GM18861 (cell line): ENCODE measurements around the gene SND1.

ENCODE experiments used
- ATAC-seq: cut with Tn5 transposase; IDR thresholded peaks from one replicate; pipeline ENCODE4 v1.9.1; 2021; ENCODE audit not compliant: unreplicated experiment

The SND1 gene

DNA sequence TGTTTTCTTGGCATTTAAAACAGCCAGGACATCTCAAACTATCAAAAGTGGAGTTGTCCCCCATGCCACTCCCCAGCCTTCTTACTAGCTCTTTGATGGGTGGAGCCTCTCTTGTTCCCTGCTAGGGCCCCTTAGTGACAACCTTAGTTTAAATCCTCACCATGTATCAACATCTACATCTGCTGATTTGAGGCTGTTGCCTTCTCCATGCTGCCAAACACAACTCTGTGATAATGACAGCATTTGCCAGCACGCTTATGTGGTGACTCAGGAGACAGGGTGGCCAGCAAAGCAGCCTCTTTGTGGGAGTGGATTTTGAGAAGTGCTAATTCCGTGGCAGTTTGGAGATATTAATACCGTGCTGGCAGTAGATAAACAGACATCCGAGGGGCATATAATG, 233.8 kb downstream of the SND1 start:
- no peak for ATAC-seq

DNA sequence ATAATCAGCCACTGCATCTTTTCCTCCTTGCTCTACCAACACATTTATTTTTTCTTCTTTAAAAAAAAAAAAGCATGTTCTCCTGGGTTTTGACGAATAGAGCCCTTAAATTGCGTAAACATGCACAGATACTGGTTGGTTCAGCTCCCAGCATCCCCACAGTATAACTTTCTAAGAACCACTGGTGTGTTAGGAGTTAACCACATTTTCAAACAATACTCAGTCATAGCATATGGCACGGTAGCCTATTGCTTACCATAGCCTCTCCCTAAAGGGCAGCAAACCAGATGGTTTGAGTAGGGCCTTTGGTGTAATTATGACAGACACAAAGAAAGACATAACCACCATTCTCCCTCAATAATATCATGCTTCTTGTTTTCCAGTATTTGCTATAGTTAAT, 234.3 kb downstream of the SND1 start:
- ATAC-seq, result no peak

DNA sequence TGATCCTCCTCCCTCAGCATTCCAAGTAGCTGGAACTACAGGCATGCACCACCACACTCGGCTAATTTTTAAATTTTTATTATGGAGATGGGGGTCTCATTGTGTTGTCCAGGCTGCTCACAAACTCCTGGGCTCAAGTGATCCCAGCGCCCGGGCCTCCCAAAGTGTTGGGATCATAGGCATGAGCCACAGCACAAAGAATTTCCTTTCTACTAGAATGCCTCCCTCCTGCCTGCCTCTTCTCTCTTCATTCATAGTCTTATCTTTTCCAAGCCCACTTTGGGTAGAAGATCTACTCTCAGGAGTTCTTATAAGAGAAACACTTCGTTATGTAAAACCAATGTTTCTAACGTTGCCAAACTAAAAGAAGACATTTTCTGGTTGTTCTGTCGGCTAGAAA, 235.1 kb downstream of the SND1 start:
- no peak for ATAC-seq

DNA sequence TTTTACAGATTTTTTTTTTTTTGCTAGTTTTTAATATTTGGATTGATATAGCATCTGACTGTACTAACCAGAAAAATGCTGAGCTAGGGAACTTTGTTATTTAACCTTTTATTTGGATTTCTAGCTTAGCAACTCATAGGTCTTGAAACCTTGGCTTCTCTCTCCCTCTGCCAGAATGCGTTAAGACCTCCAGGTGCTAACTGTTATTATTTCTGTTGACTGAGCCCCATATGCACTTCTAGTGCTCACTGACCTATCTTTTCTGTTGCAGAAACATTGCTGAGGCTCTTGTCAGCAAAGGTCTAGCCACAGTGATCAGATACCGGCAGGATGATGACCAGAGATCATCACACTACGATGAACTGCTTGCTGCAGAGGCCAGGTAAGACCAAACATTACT, 235.6 kb downstream of the SND1 start:
- ATAC-seq, result no peak

DNA sequence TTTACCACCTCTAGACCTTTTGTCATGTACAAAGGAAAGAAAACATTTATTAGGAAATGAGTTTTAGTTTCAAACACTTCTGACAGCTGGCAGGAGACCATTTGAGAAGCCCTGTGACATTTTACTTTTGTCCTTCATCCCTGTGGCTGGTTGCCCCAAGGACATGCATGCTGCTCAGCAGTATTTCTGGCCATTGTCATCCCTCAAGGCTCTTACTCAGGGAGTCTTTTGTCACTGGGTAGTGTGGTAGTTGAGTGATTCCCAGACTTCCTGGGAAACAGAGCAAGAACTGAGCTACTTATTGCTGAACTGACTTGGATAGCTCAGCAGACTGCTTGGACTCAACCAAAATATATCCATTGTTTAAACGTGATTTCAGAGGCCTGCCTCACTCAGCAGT, 236.4 kb downstream of the SND1 start:
- ATAC-seq, result no peak

DNA sequence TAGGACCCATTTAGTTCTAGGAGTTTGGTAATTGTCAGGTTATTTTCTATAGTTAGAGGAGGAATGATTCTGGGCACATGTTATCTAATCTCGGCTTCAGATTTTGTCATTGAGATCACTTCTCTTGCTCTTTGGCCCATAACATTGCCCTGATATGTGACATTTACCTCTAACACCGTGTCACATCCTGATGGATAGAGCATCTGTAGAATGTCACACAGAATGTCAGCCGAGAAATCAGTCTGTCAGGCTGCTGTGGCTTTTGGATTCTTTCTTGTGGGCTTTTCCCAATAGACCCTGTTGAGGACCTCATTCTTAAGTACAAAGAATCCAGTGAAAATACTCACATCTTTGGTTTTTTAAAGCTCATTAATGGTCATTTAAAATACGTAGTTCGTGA, 236.8 kb downstream of the SND1 start:
- no peak for ATAC-seq

DNA sequence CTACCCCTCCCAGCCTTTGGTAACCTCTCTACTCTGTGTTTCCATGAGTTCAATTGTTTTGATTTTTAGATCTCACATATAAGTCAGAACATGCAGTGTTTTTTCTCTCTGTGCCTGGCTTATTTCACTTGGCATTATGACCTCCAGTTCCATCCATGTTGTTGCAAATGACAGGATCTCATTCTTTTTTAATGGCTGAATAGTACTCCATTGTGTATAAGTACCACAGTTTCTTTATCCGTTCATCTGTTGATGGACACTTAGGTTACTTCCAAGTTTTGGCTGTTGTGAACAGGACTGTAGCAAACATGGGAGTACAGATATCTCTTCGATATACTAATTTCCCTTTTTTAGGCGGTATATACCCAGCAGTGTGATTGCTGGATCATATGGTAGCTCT, 237.7 kb downstream of the SND1 start:
- no peak for ATAC-seq

DNA sequence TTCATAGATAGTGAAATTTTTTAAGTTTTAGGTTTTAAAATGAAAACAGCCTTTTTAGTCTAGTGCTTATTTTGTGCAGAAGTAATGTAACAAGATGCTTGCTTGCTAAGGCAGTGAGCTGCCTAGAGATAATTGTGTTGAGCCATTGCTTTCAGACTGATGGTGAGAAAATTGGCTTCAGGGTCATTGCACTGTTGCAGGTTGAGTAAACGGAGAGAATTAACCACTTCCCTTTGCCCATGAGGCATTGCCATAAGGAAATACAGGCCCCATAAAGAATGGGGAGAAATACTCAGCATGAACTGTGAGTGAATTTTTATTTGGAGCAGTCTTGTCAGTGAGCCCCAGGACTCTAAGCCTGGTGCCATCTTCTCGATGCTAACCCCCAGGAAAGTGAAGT, 238.7 kb downstream of the SND1 start:
- ATAC-seq, result no peak

DNA sequence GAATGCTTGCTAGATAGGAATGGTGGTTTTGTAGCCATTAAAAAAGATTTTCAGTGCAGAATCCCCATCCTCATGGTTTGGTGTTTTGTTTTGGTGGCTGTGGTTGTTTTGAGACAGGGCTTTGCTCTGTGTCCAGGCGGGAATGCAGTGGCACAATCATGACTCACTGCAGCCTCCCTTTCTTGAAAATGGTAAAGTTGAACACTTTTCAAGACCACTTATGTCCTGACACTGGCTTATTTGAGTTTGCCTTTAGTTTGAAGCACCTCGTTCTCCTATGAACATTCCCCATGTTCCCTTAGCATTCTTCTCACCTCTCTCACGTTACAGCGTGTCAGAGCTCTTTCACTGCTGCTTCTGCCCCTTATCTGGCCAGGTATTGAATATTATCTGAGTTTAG, 239.2 kb downstream of the SND1 start:
- no peak for ATAC-seq

DNA sequence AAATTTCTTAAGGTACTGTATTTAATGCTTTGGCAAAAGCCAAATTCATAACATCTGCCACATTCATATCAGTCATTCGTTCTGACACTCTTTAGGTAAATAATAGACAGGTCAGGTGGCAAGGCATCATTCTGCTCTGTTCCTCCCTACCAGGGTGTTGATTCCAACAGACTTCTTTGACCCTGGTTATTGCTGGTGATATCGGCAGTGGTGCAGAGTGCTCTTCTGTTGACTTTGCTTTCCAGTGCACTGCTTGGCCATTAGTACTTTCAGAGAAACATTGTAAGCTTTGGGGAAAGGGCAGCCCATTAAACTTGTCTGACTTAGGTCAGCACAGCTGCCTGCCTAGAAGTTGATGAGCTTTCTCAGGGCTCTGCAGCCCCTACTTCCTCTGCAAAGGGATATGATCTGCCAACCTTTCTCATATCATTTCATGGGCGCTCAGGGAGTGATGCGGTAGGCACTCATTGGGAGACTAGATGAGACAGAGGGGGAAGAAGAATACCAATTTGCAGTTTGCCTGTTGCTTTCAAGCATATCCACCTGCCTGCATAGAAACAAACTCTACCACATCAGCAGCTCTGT, 240.0 kb downstream of the SND1 start:
- no peak for ATAC-seq

DNA sequence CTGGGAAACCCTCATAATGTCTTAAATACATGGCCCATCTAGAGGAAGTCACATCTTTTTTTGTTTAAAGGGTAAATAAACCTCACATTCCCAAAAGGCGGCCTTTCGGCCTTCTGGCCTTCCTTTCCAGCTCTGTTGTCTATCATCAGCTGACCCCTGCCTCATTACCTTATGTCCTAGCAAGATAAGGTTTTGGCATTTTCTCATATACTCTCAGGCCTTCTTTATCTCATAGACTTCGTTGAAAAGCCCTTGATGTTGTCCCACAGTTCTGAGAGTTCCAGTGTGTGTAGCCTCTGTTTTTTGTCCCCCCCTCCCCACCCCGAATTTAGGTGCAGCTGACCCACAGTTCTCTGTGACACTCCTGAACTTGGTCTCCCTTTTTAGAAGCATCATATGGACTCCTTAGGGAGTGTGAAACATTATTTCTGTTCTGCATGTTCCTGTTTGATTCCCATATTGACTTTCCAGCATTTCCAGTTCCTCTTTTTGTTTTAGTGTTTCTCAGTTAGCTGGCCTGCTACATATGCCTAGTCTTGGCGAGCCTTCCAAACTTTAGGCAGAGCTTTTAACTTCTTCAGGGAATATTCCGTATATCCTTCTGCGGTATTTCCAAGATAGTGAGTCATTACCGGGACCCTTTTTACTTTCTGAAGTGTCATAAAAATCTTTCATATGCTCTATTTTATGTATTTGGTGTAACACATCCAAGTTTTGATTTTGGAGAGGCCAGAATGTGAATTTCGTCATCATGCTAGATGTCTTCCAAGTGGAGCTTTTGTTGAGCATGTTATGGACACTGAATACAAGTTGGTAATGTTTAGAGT, 240.7 kb downstream of the SND1 start:
- no peak for ATAC-seq

DNA sequence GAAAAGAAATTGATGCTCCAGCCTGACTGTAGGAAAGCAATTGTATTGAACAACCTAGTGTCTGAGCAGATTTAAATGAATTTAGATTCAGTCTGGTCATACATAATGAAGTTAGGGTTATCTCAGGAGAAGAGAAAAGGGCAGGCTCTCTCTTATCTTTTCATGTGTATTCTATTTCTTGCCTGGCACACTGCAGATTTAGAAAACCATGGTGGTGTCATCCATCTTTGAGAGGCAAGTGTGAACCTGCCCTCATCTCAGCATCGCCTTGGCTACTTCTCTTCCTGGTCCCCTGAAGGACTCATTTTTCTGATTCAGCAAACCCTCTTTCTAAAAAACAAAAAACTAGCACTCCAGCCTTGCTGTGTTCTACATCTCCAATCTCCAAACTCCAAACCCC, 241.6 kb downstream of the SND1 start:
- no peak for ATAC-seq

DNA sequence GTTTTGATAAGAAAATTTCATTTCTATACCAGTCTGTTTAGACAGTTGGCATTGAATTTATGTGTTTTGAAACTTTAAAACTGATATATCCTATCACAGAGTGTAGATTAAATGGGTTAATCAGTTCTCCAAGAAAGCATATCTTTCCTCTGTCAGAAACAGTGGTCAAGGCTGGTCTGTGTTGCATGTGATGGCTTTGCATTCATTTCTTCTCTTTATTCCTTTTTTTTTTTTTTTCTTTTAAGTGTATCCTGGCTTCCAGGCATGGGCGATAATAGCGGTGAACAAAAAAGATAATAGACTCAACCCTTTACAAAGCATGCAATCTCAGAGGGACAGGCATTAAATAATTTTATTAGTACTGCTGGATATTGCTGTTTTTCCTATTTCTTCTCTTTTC, 242.6 kb downstream of the SND1 start:
- ATAC-seq, result no peak

DNA sequence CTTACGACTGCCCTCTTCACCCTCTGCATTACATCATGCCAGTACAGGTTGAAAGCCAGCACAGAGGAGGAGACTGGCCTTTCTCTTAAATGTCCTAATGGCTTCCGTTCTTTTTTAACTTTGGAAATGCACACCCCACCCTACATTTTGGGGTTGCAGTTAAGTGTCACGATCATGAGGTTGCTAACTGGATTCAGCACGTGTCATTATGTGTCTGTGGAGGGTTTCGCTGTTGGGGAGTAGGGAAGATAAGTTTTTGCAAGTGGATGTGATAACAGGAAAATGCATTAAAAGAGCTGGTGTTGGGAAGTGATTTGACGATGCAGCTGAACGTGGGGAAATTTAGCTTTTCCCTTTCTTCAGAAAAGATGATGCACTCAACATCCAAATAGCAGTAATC, 243.4 kb downstream of the SND1 start:
- ATAC-seq, result no peak

DNA sequence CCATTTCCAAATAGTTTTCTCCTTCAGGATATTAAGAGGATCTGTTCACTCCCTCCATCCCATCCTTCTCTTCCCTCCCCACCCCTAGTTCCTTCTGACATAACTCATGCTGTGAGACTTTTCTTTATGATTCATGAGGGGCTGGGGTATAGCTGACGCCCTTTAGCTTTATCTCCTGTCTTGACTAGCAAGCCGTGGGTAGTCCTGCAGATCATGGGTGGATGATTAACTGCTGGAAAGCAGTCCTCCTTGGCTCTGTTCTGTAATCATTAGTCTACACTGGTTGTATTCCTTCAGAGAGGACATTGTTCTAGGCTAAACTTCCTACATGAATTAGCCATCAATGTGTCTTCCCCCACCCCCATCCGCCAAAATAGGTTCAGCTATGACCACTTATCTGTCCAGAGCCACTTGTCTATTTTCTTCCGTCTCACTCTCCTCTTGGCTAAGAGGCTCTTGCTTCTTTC, 243.9 kb downstream of the SND1 start:
- ATAC-seq, result no peak

DNA sequence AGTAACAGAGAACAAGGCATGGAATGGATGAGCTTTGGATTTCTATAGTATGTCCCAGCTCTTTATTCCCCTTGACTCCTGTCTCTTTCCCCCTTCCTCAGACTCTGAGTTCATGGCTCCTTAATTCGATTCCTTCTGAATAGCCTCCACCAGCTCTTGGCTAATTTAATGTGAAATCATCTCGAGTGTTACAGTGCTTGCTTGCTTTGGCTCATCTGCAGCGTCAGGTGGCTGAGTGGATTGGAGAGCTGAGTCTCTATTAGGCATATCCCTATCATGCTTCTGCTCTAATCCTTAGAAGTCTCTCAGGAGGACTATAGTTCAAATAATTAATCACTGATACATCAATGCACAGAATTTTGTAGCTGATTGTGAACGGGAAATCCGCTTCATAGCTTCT, 244.7 kb downstream of the SND1 start:
- no peak for ATAC-seq

DNA sequence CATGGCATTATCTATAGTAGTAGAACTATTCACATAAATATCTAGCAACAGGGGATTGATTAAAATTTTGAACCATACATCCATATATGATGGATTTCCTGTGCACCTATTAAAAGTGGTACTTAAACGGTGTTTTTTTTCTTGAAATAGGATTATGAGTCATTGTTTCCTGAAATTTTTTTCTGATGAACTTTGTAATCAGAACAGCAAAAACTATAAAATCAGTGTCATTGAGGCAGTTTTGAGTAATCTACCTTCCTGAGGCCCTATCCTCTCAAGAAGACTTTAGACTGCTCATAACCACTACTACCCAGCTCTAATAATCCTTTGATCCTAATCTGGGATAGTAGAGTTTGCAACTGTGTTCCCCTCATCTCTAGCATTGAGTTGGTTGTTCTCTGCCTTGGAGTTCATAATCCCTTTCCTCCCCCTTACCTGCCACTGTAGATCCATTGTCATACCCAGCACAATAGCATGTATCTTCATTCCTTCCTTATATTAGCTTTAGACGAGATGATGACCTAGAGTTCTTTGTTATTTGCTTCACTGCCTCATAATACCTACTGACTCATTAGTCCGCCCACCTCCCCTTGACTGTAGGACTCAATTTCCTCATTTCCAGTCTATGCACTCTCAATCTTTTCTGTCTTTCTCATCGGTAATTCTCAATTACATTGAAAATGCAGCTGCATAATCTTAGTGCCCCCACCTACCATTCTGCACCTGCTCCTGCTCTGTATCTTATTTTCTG, 245.9 kb downstream of the SND1 start:
- no peak for ATAC-seq

DNA sequence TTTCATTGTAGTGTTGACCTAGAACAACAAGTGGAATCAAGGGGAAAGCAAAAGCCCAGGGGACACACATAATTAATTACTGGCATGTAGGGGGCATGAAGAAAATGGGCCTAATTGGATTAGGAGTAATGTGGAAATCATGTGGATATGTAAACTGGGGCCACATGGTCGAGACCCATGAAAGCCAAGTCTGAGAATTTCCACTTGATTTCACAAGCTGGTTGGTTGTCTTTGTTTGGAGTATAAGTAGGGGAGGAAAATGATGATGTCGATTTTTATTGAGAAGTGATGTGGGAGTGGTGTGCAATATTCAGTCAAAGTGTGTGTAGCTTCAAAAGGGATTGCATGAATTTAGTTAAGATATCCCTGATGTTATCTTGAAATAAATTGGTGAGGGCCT, 247.4 kb downstream of the SND1 start:
- ATAC-seq, result no peak

DNA sequence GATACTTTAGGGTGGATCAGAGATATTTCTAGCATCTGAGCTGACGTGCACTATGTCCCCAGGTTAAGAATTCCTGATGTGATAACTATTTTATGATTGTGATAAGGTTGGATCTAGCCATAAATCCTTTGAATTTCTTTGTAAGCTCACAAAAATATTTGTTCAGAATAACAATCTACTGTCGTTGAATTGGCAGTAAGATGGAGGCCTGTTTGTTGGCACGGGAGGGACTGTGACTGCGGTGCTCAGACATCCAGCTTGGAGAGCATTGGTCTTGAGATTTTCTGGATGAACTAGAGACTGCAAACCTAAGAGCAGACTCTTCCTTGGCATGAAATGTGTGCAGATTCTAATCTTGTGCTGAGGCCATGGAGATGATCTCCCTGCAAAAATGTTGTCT, 248.1 kb downstream of the SND1 start:
- no peak for ATAC-seq

DNA sequence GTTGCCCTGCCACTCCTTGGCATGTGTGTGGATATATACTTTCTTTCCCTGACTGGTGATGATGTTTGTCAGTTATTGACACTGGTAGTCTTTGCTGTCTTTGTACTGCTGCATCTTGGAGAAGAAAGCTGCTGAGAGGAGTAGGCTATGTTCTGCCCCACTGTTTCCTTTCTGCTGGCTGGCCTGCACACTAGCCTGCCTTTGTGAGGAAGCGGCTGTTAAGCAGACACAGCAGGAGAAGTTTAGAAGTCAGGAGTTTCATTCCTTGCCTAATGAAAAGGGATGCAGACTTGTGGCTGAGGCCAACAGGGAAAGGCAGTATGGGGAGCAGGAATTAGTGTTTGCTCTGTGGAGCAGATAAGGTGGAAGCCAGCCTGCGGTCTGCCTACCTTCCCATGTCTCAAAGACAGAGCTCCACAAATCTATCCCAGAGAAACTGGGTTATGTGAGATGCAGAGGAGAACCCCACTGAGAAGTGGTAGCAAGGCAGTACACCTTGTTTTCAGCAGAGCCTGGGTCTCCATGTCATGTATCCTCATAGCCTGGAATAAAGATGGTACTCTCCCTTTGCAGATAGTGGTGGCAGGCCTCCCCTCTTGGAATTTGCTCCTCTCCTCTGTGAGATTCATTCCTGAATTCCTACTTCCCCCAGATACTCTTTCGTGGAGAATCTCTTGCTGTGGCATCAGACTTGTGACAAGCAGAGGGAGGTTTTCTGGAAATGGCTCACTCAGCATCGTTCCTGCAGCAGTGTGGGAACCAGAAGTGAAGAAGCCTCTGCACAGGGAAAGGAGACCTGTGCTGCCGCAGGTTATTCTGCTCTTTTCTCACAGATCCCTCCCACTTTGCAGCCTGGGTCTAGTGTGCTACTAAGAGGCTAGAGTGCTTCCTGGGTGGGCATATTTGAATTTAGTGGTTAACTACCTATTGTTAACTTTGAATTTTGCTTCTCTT, 249.0 kb downstream of the SND1 start:
- no peak for ATAC-seq
